ENCODE results near the gene HTT-AS.
"Not testable (repeated sequence)": the region's sequence is repeated elsewhere in the genome, so short reads cannot be mapped to it uniquely, and the experiment has no call there.

The HTT-AS gene

DNA sequence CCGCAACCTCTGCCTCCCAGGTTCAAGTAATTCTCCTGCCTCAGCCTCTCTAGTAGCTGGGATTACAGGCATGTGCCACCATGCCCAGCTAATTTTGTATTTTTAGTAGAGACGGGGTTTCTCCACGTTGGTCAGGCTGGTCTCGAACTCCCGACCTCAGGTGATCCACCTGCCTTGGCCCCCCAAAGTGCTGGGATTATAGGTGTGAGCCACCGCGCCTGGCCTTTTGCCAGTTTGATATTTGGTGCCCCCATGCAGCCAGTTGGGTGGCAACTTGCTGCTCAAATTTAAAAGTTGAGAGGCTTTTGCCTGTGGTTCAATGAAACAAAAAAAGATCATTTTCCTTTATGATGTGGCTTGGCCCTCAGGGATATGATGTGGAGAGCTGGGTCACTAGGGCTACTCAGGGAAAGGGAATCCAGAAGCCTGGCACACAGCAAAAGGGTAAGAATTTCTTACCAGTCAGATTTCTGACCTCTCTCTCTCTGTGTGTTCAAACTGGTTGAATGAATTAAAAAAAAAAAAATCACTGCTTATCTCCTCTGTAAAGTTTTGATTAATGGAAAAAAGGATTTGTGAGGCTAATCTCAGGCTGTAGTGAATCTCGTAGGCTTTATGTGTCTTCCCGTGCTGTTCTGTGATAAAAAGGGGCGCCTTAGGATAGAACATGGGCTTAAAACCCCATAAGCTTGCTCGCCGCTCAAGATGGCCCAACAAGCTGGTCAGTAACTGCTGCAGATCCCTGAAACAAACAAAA, 23.0 kb downstream of the HTT-AS start:
- DNase-seq (ENCODE audit: low read depth), result not testable (repeated sequence)

DNA sequence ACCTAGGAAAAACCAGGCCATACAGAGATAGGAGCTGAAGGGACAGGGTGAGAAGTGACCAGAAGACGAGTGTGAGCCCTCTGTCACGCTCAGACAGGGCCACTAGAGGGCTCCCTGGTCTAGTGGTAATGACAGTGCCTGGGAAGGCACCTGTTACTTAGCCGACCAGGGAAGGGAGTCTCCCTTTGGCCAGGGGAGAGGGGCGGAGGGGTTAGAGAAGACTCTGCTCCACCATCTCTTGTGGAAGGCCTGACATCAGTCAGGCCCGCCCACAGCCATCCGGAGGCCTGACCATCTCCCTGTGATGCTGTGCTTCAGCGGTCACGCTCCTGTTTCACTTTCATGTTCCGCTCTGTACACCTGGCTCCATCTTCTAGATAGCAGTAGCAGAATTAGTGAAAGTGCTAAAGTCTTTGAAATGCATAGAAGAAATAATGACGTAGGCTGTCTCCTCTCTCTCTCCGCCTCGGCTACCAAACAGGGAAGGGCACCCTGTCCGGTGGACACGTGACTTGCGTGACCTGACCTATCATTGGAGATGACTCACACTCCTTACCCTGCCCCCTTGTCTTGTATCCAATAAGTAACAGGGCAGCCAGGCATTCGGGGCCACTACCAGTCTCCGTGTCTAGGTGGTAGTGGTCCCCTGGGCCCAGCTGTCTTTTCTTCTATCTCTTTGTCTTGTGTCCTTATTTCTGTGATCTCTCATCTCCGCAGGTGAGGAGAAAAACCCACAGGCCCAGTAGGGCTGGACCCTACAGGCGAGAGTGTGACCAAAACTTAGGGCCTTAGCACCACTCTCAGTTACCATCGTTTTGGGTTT, 26.7 kb downstream of the HTT-AS start:
- DNase-seq (ENCODE audit: low read depth), result peak; percentile 44

DNA sequence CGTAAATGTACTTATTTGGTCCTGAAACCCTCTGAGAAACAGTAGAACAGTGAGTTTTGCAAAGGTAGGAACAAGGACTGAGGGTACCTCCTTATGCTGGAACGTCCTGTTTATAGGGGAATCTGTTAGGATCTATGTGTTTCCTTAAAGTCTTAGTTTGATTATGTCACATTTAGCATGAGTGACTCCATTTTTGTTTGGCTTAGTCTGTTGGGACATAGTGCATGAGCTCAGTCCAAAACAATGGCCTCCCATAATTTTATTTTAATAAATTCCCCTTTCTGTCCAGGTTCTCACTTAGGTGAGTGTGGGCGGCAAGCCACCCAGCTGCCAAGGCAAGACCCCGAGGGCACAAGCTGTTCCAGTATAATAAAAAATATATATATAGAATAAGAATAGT, 27.7 kb downstream of the HTT-AS start:
- DNase-seq (ENCODE audit: low read depth), result no peak

DNA sequence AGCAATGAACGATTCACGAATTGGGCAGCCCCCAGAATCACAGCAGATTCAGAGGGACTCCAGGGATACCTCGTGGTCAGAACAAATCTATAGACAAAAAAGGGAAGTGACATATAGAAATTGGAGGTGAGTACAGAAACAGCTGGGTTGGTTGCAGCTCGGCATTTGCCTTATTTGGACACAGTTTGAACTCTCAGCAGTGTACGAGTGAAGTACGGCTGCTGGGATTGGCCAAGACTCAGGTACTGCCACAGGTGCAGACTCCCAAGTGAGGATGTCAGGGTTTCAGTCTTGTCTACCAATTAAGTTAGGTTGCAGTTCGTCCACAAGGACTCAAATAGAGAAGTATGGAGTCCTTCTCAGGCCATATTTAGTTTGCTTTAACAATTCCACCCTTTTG, 28.2 kb downstream of the HTT-AS start:
- no peak for DNase-seq (ENCODE audit: low read depth)

DNA sequence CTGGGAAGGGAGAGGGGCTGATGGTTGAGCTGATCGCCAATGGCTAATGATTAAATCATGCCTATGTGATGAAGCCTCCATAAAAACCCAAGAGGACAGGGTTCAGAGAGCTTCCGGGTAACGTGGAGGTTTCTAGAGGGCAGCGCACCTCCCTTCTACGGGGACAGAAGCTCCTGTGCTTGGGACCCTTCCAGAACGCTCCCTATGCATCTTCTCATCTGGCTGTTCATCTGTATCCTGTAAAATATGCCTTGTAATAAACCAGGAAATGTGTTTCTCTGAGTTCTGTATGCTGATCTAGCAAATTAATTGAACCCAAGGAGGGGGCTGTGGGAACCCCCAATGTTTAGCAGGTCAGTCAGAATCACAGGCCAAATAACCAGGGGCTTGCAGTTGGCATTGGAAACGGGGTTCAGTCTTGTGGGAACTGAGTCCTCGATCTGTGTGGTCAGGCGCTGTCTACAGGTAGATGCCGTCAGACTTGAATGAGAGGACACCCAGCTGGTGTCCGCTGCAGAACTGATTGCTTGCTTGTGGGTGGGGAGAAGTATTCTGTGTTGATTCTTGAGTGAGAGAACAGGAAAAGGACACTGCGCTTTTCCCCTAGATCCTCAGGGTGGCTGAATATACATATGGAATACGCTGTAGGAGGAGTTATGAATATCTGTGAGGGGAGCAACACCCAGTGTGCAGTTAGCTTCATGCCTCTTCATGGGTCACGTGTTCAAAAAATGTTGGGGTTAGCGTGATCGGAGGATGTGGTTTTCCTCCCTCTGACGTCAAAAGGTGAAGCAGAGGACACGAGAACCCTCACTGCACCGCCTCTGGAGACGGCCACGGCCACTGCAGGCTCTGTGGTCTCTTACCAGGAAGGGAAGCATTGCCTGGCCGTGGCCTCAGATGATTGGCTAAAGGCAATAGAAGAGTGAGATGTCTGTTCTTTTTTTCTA, 29.2 kb downstream of the HTT-AS start:
- DNase-seq (ENCODE audit: low read depth), result peak; percentile 59

DNA sequence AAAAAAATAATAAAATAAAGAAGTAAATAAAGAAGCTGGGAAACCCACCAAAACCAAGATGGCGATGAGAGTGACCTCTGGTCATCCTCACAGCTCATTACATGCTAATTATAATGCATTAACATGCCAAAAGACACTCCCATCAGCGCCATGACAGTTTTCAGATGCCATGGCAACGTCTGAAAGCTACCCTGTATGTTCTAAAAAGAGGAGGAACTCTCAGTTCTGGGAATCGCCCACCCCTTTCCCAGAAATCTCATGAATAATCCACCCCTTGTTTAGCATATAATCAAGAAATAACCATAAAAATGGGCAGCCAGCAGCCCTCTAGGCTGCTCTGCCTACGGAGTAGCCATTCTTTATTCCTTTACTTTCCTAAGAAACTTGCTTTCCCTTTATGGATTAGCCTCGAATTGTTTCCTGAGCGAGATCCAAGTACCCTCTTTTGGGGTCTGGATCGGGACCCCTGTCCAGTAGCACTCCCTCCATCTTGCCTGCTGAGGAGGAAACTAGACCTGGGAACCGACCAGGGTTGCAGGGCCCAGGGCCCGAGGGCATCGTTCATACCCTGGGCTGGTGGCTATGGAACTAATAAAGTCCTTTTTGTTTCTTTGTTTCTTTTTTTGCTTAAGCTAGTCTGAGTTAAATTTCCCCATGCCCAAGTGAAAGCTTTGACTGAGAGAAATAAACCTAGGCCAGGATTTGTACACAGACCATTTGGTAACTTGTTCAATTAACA, 30.9 kb downstream of the HTT-AS start:
- no peak for DNase-seq (ENCODE audit: low read depth)

DNA sequence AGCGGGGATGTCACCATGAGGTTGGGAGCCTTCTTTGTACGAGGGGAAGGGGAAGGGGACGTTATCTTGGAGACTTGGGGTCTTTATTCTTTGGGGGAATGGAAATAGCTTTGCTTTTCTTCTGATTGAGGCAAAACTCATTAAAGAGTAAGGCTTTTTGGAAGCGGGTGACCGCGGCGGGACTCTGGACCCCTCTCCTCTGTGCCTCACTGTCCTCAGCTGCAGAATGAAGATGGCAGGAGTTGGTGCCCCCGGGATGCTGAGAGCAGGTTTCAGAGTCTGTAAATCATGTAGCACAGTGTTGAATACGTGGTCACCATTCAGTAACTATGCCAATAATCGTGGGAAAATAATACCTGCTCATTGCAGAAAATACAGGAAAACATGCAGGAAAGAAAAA, 32.1 kb downstream of the HTT-AS start:
- DNase-seq (ENCODE audit: low read depth), result no peak

DNA sequence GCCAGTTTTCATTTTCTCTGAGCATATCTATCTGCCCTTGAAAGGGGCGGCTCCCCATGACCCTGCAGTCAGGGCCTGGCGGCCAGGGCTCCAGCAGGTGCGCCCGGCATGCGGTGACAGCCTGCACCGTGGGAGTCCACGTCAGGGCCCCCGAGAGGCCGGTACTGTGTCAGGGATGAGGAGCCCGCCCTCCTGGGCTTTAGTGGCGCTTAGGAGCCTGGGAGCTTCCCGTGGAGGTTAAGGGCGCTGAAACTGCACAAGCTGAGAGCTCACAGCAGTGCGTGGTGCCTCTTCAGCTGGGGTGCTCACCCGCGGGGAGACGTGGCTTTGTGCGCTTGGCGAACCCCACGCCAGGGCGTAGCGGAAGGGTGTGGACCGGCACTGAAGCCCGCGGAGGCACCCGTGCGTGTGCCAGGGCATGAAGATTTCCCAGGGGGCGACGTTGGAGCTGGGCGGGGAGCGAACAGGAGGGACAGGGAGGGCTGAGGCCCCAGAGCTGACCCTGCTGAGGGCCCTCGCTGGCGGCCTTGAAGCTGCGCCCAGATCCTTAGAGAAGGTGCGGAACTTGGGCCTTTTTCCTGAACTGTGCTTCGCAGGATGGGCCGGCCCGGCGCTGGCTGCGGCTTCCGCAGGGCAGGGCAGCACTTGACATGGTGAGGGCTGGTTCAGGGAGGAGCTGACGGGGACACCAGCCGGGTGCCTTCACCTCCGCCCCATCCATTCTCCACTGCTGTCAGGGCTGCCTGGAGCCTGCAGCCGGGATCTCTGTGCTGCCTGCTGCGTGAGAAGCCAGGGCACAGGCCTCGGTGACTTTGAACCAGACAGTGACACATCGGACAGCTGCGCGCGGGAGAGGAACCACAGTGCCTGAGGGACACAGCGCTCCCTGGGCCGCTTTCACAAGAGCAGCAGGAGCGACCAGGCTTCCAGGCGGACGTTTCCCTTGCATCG, 32.9 kb downstream of the HTT-AS start:
- peak; percentile 18 for DNase-seq (ENCODE audit: low read depth)

DNA sequence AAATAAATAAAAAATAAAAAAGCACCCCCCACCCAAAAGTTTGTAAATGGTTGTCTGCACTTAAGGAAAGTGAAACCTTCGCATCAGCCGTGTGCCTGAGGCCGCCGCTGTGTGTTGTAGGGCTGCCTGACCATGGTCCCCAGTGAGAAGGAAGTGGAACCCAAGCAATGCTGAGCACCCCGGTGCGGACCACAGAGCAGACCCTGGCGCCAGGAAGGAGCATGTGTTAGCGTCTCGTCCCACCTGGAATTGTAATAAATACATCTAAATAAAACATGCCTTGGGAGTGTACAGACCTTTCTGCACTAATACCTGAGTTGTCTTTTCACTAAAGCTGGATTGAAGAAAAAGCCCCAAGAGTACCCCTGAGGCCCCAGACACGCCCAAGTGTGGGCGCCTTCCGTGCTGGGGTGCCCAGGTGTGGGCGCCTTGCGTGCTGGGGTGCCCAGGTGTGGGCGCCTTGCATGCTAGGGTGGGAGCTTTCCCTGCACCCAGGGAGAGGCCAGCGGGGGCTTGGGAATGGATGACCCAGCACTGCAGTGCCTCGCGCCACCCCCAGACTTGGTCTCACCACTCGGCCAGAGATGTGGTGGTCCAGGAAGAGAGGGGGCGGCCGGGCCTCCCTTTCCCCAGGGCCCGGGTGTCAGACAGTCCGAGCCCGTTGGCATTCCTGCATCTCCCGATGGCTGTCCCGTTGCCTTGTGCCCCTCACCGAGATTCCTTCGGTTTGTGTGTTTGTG, 33.7 kb downstream of the HTT-AS start:
- DNase-seq (ENCODE audit: low read depth), result no peak

DNA sequence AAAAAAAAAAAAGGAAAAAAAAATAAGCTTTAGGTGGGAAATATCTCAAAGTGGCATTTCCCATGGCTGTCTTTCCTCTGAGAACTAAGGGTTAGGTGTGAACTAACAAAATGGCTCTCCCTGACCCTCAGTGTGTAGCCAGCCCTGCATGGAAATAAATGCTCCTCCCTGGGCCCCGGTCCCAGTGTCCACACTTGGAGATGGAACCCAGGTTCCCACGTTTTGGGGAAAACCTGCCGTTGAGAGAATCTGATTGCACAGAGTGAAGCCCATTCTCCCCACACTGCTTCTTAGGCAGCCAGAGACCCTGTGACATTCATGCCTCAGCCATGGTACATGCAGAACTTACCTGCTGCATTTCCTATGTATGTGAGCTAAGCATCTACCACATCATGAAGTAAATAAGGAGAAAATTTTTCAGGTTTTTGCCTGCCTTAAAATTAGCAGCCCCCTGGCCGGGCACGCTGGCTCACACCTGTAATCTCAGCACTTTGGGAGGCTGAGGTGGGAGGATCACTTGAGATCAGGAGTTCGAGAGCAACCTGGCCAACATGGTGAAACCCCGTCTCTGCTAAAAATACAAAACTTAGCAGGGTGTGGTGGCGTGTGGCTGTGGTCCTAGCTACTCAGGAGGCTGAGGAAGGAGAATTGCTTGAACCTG, 34.5 kb downstream of the HTT-AS start:
- no peak for DNase-seq (ENCODE audit: low read depth)

DNA sequence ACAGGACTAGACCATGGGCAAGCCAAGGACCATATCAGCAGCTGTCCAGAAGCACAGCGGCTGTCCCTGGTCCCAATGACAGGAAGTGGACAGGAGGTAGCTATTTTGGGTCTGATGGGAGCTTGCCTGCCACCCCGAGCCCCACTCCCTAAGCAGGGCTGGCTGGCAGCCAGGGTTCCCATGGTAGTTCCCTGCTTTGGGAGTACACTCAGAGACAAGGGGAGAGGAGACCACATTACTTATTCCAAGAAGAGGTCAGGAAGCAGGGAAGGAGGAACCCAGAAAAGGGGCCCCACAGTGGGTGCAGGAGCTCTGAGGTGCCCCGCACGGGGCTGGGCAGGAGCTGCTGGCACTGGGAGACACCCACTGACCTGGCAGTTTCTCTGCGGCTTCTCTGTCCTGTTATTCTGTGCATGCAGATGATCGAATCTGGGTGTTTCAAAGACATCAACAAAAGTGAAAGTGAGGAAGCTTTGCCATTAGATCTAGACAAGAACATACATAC, 36.3 kb downstream of the HTT-AS start:
- no peak for DNase-seq (ENCODE audit: low read depth)

DNA sequence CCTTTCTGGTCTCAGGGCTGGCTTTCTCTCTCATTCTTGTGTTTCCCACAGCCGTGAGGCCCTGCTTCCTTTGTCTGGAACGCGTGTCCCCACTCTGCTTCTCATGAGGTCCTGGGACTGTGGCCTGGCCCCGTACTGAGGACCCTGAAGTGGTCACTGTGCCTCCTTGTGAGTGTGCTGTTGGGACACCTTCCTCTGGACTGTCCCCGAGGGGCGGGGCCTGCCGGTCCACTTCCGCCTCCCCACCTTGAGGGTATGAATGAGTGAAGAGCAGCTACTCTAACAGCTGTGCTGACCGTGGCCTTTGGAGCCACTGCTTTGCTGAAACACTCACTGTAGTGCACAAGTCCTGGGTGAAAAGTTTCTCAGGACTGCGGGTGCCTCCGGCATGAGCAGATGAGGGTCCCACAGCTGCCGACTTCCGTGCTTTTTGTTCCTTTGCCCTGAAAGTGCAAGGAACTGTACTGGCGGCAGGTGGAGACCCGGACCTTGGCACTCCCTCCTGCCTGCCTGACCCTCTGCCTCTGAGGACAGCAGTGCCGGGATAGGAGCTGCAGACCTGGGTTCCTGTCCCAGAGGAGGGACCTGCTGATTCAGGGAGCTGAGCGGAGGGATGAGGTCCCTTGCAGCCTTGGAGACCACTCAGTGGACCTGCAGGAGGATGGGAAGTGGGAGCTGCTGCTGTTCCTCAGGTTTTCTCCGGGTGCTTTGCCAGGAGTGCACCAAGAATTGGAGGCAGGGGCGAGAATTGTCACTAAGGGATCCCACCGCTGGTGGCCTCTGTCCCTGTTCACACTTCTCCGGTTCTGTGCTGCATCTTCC, 38.0 kb downstream of the HTT-AS start:
- no peak for DNase-seq (ENCODE audit: low read depth)

DNA sequence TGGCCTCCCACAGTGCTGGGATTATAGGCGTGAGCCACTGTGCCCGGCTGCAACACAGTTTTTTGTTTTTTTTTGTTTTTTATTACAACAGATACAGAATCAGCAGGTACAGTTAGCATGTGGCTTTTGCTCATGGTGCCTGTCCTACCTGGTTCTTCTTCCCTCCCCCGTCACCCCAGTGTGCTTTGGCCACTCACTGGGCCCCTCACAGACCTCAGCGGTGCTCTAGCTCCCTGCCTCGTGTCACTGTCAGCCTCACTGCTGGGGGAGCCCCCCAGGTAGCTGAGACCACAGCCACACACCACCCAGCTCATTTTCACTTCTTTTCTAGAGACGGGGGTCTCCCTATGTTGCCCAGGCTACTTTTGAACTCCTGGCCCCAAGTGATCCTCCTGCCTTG, 38.7 kb downstream of the HTT-AS start:
- DNase-seq (ENCODE audit: low read depth), result no peak

DNA sequence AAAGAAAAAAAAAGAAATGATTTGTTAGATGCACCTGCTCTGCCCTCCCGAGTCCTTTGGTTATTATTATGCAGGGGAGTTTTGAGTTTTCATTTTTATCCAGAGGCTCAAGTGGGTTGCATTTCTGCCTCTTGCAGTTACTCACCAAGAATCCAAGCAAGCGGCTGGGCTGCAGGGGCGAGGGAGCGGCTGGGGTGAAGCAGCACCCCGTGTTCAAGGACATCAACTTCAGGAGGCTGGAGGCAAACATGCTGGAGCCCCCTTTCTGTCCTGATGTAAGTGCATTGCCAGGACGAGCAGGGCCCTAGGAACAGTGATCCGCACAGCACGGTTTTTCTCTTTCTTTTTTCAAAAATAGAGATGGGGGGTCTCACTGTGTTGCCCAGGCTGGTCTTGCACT, 39.1 kb downstream of the HTT-AS start:
- DNase-seq (ENCODE audit: low read depth), result no peak

DNA sequence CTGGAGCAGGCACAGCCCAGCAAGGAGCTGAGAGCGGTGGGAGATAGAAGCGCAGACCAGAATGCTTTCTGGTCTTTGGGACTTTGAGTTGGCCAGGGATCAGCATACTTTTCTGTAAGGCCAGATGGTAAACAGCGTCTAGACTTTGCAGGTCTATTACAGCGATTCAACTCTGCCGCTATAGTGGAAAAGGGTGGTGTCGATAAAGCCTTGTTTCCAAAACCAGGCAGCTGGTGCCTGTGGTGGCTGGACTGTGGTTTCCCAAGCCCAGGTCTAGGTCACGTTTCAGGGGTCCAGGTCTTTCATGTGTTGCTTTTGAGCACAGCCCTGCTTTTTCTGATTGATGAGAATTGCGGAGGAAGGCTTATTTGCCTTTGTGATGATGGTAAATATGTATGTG, 40.1 kb downstream of the HTT-AS start:
- DNase-seq (ENCODE audit: low read depth), result no peak

DNA sequence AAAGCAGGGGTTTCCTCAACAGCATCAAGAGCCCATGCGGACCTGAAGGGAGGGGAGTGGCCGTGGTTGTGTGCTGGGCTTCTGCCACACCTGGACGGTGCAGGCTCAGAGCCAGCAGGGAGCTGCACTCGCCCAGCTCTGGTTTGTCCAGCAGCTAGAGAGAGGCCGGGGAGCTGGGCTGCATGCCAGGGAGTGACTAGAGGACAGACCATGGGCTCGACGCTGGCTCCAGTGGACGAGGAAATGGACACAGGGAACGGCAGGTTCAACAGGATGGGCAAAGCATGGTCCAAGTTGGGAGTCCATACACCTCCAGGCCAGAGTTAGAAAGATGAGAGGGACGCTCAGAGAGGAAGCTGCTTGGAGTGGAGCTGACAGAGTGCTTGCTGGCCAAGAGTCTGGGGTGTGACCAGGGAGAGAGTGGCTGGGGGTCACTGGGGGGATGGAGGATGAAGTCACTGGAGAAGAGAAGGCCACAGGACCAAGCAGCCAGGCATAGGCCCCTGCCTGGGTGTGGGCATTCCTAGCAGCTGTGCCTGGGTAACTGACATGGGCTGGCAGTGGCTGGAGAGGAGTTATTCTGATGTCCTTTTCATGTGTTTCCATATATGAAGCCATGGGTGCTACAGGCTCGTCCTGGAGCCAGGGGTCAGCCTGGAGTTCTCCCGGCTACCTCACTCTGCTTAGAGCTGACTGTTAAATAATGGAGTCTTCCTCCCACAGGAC, 42.8 kb downstream of the HTT-AS start:
- DNase-seq (ENCODE audit: low read depth), result no peak

DNA sequence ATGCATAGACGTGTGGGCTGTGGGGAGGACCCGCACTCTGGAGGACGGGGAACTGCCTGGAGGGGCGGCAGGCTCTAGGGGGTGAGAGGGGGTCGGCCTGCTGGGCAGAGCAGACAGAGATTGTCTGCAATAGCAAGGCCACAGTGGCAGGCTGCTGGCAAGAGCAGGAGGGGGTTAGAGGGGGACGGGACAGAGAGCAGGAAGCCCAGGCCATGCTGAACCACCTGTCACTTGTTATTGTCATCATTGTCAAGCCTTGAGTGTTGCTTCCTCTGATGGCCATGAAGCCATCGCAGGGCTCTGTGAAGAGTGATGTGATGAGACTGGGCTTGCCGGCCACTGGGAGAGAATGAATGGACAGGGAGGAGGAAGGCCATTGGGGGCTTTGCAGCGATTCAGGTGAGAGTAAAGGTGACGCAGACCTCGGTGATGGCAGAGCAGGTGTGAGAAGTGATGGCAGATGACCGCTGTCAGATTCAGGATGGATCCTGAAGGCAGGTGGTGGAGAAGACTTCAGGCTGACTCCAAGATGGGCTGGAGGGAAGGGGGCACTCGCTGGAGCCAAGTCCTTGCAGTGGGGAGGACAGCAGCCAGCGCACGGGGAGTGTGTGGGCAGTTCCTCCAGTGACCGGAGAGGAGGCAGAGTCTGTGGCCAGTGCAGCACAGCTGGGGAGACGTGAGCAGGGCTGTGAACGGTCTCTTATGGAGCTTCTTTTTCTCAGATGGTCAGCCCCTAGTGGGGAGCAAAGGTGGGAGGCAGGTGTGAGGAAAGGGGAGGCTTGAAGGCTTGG, 43.6 kb downstream of the HTT-AS start:
- no peak for DNase-seq (ENCODE audit: low read depth)
